Panc1 (cell line): ENCODE measurements around the gene UTS2R. TPM values are rescaled to one million over a fixed set of nuclear protein-coding genes. Genes with fewer than 3 reads are reported as not detected.

Experiments used
- ATAC-seq: fragments of 200-7000 bp; cut with Tn5 transposase; 2 replicates; pipeline ENCODE4 v1.9.1; 2020; ENCODE audit warnings: mild to moderate bottlenecking, moderate library complexity
- BruUV-seq: library from RNA; stranded (reverse); fragments of 400-500 nt; replicated peaks from 2 replicates; lab custom pipeline; 2021; lab: Mats Ljungman, UMichigan
- CTCF ChIA-PET: fragments of 300-600 bp; sonication (Branson Sonifier 250); formaldehyde crosslinking; loops from one replicate; lab custom pipeline; 2022; ENCODE audit warnings: antibody characterized with exemption; lab: Charles Lee
- POLR2A ChIA-PET: fragments of 300-600 bp; sonication (Branson Sonifier 250); formaldehyde crosslinking; loops from one replicate; lab custom pipeline; 2022; ENCODE audit warnings: antibody characterized with exemption; lab: Charles Lee
- DNase-seq: peaks from one replicate; pipeline ENCODE4 v3.0.0-alpha.2; 2010; ENCODE audit warnings: low read depth, low spot score
- H3K27ac ChIP-seq: 2 replicates; pipeline ENCODE4 v1.5.1; 2011; ENCODE audit warnings: mild to moderate bottlenecking, low read length, inconsistent platforms
- H3K27me3 ChIP-seq: fragments of 200-500 bp; sonication (Bioruptor generic); 2 replicates; pipeline ENCODE4 v1.6.0; 2014; ENCODE audit warnings: low read length, inconsistent platforms; ENCODE audit not compliant: control insufficient read depth, insufficient read depth
- H3K36me3 ChIP-seq: fragments of 200-500 bp; sonication (Bioruptor generic); 2 replicates; pipeline ENCODE4 v1.5.1; 2014; ENCODE audit warnings: inconsistent platforms, mild to moderate bottlenecking, low read length, moderate library complexity; ENCODE audit not compliant: control insufficient read depth, insufficient read depth
- H3K4me1 ChIP-seq: 2 replicates; pipeline ENCODE4 v1.5.1; 2011; ENCODE audit warnings: inconsistent platforms, mild to moderate bottlenecking, low read length, moderate library complexity; ENCODE audit not compliant: control insufficient read depth, insufficient read depth
- H3K4me3 ChIP-seq, 2 experiments: 2 replicates each; pipeline ENCODE4 v1.5.1; 2011 to 2012; ENCODE audit warnings: low read depth in 2 of 2, low read length in 2 of 2, mild to moderate bottlenecking in 2 of 2, inconsistent platforms in 1 of 2, moderate library complexity in 1 of 2
- H3K9me3 ChIP-seq: fragments of 200-500 bp; sonication (Bioruptor generic); 2 replicates; pipeline ENCODE4 v1.5.1; 2014; ENCODE audit warnings: low read depth, mild to moderate bottlenecking, inconsistent platforms, low read length, moderate library complexity; ENCODE audit not compliant: control insufficient read depth, insufficient read depth
- POLR2AphosphoS5 ChIP-seq: IDR thresholded peaks from 2 replicates; pipeline ENCODE4 v1.6.1; 2012; ENCODE audit warnings: mild to moderate bottlenecking, low read depth, low read length, moderate library complexity
- SIN3A ChIP-seq: IDR thresholded peaks from 2 replicates; pipeline ENCODE4 v1.6.1; 2012; ENCODE audit warnings: low read depth, mild to moderate bottlenecking, low read length, moderate library complexity, borderline replicate concordance; ENCODE audit not compliant: insufficient read depth
- TCF7L2 ChIP-seq: IDR thresholded peaks from 2 replicates; pipeline ENCODE4 v1.6.1; 2011; ENCODE audit warnings: mild to moderate bottlenecking, low read depth, low read length, inconsistent platforms
- in situ Hi-C: cut with HindIII; loops from 2 replicates; pipeline ENCODE4 v1.10.0; 2016; ENCODE audit warnings: low sequenced_read_pairs, low pct_unique_long_range_greater_than_20kb
- intact Hi-C: fragments of 100-400 bp; cut with micrococcal nuclease; formaldehyde crosslinking; loops from one replicate; pipeline ENCODE4 v1.10.0; 2022; ENCODE audit not compliant: unreplicated experiment
- total RNA-seq: library from RNA; stranded (reverse); gene quantifications from one replicate; pipeline ENCODE4 v1.2.1, GENCODE V29; 2021; ENCODE audit not compliant: unreplicated experiment
- TF ChIP-seq, protein P1 (sequence below): fragments of 450-650 bp; IDR thresholded peaks from 2 replicates; pipeline ENCODE4 v1.5.1; 2017; ENCODE audit warnings: mild to moderate bottlenecking
- TF ChIP-seq, protein P2 (sequence below), 2 experiments: IDR thresholded peaks; 2 replicates each; pipeline ENCODE4 v1.6.1; 2011 to 2012; ENCODE audit warnings: low read depth in 2 of 2, control low read depth in 1 of 2, low read length in 1 of 2, mild to moderate bottlenecking in 1 of 2, moderate library complexity in 1 of 2; ENCODE audit not compliant: insufficient read depth in 1 of 2

The UTS2R gene
- total RNA-seq, 1 experiment from 2014 or later = 0.39 TPM

DNA sequence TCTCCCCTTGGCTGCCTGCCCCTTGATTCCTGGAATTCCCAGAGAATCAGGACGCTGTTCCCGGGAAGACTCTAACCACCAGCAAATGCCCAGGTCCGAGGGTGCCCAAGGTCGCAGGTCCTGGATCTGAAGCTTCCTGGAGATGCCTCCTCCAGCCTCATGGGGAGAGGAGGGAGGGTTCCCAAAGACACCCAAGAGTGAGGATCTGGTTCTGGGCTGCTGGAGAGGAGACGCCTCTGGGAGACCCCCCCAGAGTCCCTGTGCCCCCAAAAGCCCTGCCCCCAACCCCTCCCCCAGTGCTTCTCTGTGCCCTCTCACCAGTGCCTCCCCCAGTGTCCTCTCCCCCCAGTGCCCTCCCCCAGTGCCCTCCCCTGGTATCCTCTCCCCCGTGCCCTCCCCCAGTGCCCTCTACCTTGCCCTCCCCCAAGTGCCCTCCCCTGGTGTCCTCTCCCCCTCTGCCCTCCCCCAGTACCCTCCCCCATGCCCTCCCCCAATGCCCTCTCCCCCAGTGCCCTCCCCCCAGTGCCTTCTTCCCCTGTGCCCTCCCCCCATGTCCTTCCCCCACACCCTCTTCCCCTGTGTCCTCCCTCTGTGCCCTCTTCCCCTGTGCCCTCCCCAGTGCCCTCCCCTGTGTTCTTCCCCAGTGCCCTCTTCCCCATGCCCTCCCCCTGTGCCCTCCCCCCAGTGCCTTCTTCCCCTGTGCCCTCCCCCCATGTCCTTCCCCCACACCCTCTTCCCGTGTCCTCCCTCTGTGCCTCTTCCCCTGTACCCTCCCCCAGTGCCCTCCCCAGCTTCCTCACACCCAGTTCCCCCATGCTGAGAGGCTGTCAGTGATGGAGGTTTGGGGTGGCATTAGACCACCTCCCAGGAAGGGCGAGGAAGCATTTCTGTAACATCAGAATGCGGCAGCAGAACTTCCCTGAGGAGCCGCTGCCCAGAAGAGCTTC is 31.7 kb upstream of the UTS2R start:
- TF ChIP-seq, protein P1, sequence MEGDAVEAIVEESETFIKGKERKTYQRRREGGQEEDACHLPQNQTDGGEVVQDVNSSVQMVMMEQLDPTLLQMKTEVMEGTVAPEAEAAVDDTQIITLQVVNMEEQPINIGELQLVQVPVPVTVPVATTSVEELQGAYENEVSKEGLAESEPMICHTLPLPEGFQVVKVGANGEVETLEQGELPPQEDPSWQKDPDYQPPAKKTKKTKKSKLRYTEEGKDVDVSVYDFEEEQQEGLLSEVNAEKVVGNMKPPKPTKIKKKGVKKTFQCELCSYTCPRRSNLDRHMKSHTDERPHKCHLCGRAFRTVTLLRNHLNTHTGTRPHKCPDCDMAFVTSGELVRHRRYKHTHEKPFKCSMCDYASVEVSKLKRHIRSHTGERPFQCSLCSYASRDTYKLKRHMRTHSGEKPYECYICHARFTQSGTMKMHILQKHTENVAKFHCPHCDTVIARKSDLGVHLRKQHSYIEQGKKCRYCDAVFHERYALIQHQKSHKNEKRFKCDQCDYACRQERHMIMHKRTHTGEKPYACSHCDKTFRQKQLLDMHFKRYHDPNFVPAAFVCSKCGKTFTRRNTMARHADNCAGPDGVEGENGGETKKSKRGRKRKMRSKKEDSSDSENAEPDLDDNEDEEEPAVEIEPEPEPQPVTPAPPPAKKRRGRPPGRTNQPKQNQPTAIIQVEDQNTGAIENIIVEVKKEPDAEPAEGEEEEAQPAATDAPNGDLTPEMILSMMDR = no peak
- TF ChIP-seq, protein P2, sequence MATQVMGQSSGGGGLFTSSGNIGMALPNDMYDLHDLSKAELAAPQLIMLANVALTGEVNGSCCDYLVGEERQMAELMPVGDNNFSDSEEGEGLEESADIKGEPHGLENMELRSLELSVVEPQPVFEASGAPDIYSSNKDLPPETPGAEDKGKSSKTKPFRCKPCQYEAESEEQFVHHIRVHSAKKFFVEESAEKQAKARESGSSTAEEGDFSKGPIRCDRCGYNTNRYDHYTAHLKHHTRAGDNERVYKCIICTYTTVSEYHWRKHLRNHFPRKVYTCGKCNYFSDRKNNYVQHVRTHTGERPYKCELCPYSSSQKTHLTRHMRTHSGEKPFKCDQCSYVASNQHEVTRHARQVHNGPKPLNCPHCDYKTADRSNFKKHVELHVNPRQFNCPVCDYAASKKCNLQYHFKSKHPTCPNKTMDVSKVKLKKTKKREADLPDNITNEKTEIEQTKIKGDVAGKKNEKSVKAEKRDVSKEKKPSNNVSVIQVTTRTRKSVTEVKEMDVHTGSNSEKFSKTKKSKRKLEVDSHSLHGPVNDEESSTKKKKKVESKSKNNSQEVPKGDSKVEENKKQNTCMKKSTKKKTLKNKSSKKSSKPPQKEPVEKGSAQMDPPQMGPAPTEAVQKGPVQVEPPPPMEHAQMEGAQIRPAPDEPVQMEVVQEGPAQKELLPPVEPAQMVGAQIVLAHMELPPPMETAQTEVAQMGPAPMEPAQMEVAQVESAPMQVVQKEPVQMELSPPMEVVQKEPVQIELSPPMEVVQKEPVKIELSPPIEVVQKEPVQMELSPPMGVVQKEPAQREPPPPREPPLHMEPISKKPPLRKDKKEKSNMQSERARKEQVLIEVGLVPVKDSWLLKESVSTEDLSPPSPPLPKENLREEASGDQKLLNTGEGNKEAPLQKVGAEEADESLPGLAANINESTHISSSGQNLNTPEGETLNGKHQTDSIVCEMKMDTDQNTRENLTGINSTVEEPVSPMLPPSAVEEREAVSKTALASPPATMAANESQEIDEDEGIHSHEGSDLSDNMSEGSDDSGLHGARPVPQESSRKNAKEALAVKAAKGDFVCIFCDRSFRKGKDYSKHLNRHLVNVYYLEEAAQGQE (IDR thresholded peaks at IDR 0.05; ENCODE audit: insufficient read depth in 1 of 2, low read depth in 2 of 2, low read length in 1 of 2) = no peak
- TF ChIP-seq SIN3A = no peak
- no peak for TF ChIP-seq POLR2AphosphoS5
- no peak for TF ChIP-seq TCF7L2
- Histone ChIP-seq H3K27me3 (no peaks in the 10 kb centered on the region), H3K4me3 (peak overlapping the region; percentile 35 to 62), H3K9me3 (no peaks in the 10 kb centered on the region), H3K4me1 (peaks cover 51% of the 10 kb centered on the region), H3K36me3 (no peaks in the 10 kb centered on the region), H3K27ac (peak overlapping the region; percentile 96)
- no peak for DNase-seq
- CTCF ChIA-PET = interaction anchor here (1.7 kb wide), 1 partner anchor 40 kb away, joined by 4 read pairs; no protein-coding TSS in a partner anchor
- intact Hi-C loops = loop anchor here (5.0 kb wide), 1 partner anchor 98 kb away; no protein-coding TSS in a partner anchor
- in situ Hi-C loops = loop anchor here (10.0 kb wide), 1 partner anchor 45 kb away; no protein-coding TSS in a partner anchor
- POLR2A ChIA-PET = interaction anchor here (0.6 kb wide), 2 partner anchors 175 to 460 kb away, joined by 4 to 8 read pairs; no protein-coding TSS in a partner anchor
- peak; percentile 60 for ATAC-seq
- BruUV-seq = no TSS peak

DNA sequence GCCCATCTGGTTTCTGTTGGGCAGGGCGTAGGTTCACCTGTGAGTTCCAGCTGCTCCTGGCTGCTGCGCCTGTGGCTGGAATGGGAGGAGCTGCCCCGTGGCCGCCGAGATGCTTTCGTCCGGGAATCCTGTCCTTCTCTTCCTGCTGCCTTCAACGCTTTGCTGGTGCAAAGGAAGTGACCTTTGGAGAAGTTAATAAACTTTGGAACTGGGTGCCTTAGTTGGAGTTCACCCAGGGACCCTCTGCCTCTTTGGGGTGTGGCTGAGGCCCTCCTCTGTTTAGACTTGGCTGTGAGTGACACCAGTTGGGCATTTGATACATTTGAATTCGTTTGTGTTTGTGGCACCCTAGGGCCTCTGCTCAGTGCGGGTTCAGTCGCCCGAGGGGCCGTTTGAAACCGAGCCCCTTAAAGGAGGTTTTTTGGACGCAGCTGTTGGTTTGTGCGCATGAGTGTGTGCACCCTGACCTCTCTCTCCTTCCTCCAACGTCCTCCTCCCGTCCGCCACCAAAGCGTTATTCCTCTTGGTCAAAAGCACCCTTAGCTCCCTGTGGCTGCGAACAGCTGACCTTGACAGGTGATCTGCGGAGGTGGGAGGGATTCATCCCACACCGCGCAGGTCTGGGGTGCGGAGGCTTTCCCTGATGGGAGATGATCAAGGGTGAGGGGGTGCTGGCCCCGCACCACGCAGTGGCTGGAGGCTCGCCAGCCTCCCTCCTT is 29.0 kb upstream of the UTS2R start:
- Histone ChIP-seq H3K9me3 (no peaks in the 10 kb centered on the region), H3K27me3 (no peaks in the 10 kb centered on the region), H3K4me3 (no peak overlapping the region), H3K27ac (peak overlapping the region; percentile 25; the same call in 1 of the 2 replicates), H3K36me3 (no peaks in the 10 kb centered on the region), H3K4me1 (peaks cover 45% of the 10 kb centered on the region)
- ATAC-seq (no peak), DNase-seq (no peak)
- POLR2A ChIA-PET = no interaction called here
- TF ChIP-seq, protein P2 (IDR thresholded peaks at IDR 0.05; ENCODE audit: insufficient read depth in 1 of 2, low read depth in 2 of 2, low read length in 1 of 2) = no peak
- TF ChIP-seq, protein P1 = no peak
- TF ChIP-seq TCF7L2 = no peak
- TF ChIP-seq SIN3A = no peak
- no peak for TF ChIP-seq POLR2AphosphoS5
- intact Hi-C loops (no loop called here), in situ Hi-C loops (loop anchor here (10.0 kb wide), 1 partner anchor 48 kb away; no protein-coding TSS in a partner anchor)
- BruUV-seq = no TSS peak
- CTCF ChIA-PET = interaction anchor here (1.0 kb wide), 1 partner anchor 9 kb away, joined by 4 read pairs; the partner anchor contains the start of gene SECTM1
